ENCODE data around the gene SLC8A1.

The SLC8A1 gene

DNA sequence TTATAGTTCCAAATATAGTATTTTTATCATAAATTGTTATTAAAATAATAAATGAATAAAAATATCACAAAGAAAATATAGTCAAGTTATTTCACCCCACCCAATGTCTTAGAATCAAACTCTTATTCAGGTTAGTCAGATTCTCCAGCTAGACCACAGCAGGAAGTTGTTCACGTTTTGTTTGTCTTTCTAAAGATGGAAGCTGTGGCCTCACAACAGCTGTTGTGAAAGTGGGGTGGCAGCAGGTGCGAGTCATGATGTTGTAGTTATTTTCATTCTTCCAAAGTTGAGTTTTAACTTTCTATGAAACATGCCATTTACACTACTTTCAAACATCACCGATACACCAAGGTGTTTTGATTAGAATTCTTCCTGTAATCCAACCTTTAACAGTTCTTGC lies 272.9 kb downstream of the SLC8A1 start:
- DNase-seq: no peak

DNA sequence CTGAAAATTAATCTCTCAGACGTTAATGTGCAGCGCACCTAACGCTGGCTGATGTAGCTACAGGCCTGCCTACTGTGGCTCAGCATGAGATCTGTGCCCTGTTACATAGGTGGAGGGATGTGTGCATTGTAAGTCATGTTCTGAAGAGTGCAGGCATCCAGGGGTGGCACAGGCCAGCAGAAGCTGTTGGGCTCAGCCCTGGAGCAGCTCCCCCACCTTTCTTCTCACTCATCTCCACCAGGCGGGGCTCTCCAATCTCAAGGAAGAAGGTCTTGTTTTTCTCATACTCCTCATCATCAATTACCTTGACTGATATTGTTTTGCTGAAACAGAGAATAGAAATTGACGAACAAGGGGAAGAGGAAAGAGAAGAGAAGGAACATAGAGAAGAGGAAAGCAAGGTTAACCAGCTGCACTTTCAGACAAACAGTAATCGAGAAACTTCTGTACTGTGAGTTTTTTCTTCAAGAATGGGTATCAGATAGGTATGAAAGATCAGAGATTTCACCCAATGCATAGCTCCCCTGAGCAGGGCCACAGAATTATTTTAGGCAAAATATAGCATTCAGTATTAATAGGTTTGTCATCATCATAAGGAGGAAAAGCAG lies 273.6 kb downstream of the SLC8A1 start:
- DNase-seq: no peak

DNA sequence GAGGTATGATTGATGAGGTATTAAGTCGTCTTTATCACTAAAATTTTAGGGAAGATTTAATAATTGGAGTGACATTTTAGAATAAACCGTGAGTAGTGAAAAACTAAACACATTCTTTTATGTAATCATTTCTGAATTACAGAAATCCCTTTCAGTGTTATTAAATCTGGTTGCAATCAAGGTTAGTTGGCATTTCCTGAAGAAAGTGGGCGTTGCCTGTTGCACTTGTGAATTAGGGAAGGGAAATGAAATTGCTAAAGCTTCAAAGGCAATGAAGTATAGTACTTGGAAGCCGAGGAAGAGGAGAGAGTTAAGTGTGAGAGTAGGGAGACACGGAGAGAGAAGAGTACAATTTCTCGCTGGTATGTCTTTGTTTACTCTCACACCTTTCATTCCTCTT lies 274.5 kb downstream of the SLC8A1 start:
- DNase-seq: no peak

DNA sequence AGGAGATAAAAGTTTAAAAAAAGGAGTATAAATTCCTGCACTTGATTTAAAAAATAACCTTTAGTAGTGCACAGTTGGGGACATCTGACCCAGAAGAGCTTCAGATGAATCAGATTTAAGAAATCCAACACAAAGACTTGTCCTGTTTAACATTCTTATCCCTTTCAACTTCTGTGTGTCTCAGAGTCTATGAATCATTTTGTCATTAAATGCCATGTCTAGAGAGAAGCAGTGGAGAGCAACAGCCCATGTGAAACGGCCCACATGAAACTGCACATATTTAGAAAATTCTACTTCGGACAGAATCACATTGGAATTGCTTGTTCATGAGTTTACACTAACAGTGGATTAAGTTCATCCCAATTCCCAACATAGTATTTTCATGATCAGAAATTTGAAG lies 278.6 kb downstream of the SLC8A1 start:
- DNase-seq: no peak

DNA sequence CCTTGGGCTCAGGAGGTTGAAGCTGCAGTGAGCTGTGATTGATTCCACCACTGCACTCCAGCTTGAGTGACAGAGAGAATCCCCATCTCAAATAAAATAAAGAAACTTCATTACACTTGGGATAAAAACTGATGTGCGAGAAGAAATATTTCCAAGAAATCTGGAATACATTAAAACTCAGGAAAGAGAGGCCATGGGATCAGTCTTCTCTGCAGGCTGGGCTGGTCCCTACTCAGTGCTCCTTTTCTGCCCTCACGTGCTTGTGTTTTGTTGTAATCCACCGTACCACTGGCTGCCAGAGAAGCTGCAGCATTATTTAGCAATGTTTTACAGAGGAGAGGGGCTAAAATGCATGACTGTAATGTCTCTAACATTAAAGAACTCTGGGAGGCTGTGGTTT lies 282.0 kb downstream of the SLC8A1 start:
- DNase-seq: no peak

DNA sequence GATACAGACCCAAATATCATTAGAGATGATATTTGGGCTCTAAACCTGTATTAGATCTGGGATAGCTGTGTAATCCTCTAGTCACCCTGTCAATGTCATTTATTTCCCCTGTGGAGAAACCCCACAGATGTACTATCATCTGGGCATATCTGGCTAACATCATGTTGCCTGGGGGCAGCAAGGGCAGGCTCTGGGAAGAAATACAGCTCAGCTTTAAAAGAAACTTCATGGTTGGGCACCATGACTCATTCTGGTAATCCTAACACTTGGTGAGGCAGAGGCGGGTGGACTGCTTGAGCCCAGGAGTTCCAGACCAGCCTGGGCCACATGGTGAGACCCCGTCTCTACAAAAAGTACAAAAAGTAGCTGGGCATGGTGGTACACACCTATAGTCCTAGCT lies 282.5 kb downstream of the SLC8A1 start:
- no peak for DNase-seq

DNA sequence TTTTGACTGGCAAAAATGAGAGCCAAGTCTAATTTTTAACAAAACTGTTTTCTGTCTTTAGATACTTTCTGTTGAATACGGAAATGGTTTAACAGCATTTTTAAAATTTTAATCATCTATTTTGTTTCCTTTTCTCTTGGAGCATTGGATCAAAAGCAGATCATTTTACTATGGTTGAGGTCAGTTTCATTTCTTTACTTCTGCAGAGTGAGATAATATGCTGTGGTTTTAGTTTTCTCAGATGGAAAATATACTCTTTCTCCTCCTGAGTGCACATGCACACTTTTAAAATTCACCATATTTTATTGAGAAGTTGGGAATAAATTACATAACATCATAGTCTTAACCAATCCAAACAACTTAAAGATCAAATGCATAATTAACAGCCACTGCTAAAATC lies 283.3 kb downstream of the SLC8A1 start:
- no peak for DNase-seq

DNA sequence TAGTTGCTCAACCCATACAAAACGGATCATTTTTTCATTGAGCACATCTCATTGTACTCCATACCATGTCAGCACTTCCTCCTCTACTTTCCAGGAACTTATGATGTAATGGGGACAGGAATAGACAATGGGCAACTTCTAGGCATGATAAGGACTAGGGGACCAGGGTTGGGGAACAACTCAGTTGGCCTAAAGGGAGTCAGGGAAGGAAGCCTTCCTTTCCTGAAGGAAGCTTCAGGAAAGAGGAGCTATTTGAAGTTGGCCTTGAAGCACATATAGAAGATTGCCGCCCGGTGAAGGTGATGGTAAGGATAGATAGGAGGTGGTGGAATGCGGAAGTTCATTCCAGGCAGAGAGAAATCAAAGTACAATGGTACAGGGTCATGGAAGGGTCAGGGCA lies 283.9 kb downstream of the SLC8A1 start:
- DNase-seq: no peak

DNA sequence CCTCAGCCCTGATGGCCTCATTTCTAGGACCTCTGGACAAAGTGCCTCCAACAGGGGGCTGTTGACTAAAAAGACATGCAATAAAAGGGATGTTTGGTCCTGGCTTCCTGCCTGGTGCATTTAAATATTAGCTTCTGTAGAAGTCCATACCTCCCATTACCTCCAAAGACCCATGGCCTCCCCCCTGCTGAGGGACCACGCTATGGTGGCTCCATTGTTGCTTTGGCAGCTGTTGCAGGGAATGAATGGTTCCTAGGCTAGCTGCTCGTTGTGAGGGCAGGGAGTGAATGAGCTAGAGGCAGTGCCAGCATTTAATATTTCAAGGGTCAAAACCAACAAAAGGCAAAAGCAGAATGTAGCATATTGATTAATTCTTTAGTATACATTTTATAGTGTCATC lies 285.9 kb downstream of the SLC8A1 start:
- no peak for DNase-seq

DNA sequence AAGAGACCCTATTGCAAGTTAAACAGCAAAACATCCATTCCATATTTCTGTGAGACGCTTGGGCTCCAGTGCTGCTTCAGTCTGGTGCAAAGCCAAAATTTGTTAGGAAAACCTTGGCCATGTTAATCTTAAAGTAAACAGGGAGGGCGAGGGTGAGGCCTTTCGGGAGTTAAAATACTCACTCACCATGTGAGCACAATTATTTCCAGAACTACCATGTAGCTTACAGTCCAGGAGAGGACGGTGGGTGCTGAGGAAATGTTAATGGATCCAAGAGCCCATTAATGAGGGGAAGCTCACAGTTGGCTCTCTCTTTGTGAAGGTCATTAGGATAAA lies 286.4 kb downstream of the SLC8A1 start:
- no peak for DNase-seq

DNA sequence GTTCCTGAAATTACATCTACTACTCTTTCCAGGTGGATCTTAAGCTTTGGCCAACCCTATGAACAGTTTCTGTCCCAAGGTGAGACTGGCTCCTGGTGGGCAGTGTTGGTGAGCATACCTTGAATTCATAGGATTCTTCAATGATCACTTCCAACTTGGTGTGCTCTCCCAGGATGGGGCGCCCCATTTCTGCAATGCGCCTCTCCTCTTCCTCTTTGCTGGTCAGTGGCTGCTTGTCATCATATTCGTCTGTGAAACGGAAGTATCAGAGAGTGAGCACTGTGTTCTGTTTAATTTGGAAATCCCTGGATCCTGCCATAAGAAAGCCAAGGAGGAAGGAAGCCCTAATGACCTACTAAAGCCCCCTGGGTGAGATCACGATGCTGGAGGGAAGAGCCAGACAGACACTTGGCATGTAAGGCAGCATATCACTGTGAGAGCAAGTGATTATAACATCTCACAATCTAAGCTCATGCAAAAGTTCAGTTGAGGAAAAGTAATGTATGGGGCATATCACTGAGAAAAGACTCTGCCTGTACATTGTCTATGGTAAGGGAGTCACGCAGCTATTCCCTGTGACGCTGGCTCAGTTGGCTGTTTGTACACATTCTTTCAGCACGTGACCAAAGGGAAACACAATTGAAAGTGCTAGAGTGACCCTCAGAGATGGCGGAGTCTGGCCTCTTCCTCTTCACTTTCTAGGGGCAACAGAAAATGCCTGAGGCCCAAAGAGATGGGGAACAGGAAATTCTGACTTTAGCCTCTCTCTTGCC lies 287.0 kb downstream of the SLC8A1 start:
- no peak for DNase-seq

DNA sequence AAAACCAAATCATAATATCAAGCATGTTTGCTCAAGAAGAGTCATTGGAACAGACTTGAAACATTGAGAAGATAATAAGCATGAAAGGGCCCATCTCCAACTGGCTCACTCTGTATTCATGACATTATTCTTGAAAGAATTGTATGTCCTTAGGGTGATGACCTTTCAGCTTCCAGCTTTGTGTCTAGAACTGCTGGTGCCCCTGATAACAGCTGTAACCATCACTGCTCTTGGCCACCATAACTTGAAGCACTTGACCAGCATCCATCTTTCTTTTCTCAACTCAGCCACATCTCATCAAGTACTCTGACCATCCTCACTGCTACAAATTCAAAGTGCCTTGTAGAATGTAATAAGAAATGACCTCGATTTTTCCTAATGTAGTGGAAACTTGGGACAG lies 289.9 kb downstream of the SLC8A1 start:
- DNase-seq: no peak

DNA sequence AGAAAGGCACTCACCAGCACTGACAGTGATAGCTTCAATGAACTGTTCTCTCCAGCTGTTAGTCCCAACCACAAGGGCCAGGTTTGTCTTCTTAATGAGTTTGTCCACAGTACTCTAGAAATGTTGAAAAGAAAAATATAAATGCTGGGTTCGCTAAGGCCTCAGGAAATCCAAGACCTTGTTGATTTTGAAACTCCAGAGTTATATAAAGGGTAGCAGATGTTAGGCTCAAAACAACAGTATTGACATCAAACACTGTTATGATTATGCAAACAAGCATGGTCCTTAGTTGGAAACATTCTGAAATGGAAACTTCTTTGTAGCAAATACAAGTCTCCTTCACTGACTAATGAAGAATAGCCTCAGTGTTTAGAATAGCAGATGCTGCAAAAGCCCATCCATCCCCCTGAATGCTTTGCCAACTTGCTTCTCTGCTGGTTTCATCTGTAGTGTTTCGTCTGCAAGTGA lies 291.1 kb downstream of the SLC8A1 start:
- no peak for DNase-seq

DNA sequence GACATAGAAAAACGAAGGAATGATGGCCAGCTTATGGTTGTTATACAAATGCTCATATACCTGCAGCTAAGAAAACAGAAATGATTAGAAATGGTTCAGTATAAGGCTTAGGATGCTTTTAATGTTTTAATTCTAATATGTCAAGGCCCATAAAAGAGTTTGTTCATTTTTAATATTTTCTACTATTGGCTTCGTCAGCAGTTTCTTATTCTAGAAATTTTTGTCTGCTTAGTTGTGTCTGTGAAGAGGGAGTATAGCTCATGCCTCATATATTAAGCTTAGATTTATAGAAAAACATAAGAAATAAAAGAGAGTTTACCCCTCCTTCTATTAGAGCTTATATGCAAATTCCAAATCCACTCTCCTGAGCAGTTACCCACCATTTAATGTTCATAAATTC lies 292.6 kb downstream of the SLC8A1 start:
- no peak for DNase-seq

DNA sequence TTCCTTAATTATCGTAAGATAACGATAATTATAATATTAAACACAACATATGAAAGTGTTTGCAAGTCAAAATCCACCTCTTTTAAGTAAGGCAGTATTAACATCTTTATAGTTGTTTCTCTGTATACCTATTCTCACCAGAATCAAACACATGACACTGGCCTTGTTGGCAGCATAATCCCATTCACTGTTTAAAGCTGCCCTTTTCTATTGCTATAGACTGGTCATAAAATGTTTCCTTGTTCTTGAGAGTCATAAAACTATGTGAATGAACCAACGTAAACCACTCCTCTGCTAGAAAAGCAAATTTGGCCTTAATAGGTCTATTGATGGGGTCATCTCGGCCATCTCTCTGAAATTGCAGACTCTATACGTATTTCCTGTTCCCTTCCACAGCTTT lies 293.1 kb downstream of the SLC8A1 start:
- DNase-seq: no peak

DNA sequence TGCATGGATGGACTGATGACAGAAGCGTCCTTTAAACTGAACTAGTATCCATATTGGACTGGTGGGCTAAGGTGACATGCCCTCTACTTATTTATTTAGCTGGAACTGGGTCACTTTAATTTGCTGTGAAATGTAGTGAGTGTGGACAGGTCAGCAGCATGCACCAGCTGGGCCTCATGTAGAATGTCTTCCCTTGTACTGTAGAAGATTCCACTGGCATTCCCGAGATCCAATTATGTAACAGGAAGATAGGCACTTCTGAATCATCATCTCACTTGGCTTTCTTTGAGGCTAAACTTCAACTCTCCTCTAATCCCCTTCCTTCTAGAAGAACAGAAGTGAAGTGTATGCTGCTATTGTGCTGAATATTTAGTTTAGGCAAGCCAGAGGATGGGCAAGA lies 296.2 kb downstream of the SLC8A1 start:
- no peak for DNase-seq

DNA sequence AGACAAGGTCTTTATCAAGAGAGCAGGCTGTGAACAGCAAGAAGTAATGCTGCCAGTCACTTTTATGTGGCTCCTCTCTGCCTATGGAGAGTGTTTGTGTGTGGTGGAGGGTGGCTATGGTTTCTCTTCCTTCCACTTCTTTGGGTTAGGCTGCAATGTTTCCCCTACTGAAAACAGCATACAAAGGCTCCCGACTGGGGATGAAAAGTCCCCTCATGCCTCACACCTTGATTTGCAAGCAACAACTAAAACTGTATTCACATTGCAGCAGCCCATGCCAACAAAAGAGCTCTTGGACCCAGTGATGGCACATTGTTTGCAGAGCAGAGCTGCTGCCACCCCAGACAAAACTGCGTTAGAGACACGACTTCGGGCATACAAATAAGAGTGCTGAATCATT lies 301.6 kb downstream of the SLC8A1 start:
- no peak for DNase-seq

DNA sequence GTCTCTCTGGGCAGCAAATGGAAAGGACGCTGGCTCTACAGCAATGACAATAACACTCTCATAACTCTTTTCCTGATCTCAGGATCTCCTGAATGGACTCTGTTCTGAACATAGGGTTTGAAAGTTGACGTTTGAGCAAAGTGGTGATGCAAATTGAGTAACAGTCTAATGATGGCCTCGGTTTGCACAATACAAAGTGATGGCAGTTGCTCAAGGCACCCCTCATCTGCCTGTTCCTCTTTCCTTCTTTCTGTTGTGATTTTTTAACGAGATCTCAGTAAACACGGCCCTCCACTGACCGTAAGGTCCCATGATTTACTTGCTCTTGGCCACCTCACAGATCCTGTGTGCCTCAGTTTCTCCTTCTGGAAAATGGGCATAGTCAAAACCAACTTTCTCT lies 303.6 kb downstream of the SLC8A1 start:
- DNase-seq: no peak

DNA sequence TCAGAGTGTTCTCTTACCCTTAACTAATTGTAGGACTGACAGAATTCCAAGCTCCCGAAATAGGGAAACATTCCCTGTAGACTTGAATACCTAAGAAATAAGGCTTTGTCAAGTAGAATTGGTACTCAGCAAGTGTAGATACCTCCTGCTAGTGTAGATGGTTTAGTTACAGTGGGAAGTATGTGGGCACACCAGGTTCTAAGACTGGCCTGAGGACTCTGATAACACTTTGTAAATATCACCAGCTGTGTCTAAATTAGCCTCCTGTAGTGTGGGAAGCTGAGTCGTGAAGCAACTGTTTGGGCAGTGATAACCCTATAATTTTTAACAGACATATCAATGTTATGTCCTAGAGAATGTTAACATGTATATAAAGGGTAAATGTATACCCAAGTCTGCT lies 304.5 kb downstream of the SLC8A1 start:
- no peak for DNase-seq

DNA sequence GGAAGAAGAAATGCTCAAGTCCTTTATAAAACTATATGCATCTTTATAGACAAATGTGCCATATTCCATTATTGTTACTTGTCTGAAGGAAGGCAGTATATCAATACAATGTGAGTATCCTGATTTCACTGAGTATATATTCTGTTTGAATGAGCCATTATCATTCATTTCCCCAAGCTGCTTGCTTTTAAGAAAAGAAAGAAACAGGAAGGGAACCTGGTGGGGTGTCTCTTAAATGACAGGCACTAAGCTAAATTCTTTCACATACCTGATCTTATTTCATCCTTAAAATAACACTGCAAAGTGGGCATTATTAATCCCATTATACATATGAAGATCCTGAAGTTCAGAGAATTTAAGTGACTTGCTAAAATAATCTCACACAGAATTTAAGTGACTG lies 307.9 kb downstream of the SLC8A1 start:
- no peak for DNase-seq

DNA sequence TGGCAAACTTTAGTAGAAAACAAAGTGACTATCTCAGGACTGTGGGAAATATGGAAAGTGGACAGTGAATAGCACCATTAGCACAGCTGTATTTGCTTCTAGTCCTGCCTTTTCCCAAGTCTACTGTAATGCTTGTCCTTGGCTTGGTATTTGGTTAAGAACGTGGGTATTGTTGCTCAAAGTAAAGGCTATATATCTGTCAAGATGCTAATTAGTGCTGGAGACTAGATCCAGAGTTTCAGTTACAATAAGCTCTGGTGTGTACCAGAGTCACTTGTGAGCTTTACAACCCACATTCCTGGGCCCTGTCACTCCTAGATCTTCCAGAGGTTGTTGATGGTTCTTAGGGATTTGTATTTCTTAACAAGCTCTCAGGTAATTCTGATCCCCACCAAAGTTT lies 313.6 kb downstream of the SLC8A1 start:
- no peak for DNase-seq

DNA sequence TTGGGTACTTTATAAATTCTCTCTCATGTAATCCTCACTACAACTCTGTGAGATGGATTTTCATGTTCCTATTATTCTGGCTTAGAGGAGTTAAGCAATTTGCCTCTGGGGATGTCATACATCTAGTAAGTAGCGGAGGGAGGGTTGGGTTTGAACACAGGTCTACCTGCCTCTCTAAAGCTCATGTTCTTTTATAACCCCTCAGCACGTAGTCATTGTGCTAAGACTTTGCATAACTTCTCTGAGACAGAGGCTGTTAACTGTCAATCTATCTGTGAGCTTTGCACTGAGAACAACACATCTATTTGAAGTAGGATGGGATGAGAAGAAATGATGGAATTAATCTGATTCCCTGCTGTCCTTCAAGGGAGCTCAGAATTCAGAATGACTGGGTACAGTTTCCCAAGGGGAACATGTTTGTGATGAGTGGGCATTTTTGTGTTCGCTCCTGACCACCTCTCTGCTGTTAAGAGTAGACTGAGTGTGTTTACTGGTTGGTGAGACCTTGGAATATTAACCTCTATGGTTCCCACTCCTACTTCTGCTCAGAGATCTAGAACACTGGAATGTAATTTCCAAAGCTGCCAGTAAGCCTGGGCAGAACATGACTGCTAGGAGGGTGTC lies 320.7 kb downstream of the SLC8A1 start:
- no peak for DNase-seq

DNA sequence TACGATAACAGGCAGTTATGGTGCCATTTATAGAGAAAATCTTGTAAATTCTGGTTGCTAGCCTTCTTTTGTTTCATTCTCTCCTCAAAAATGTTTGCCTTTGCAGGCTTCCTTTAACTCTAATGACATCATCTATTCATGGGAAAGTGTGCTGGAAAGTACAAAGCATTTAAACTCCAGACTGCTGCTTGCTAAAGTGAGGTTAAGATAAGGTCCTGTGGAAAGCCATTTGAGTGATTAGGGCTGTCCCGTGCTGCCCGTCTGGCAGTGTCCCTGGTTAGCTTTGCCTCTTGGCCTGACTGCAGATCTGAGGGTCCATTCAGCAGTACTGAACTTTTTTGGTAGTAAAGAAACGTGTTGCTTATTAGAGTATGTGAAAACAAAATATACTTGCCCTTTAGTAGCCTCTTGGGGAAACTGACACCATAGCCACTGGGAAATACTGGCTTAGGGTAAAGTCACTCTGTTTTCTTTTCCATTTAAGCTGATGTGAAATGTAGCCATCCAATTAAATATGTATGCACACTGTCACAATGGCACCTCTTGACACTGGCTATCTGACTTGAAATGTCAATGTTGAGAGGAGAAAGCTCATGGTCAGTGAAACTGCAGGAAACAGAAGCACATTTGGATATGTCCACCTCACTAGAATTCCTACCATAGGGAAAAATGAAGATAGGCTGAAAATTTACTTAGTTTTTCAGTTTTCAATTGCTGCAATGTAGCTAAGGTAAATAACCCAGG lies 321.5 kb downstream of the SLC8A1 start:
- no peak for DNase-seq

DNA sequence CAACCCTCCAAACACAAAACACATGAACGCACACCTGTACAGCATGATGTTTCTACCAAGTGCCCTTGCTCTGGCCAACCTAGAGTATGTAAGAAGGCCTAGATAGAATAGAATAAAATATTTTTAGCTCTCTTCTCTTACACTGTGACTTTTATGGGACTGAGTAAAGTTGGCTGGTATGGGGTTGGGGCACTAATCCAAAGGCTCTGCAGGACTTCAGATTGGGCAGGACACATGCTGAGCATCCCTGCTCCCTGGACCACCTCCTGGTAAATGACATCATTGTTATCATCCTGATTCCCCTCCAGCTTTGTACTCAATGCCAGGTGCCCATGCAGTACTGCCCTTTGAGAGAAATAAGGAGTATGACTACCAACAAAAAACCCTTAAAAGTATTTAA lies 322.2 kb downstream of the SLC8A1 start:
- no peak for DNase-seq

Measured in NCI-H2081 treated with DMSO at 0.1 percent for 48 hours (cell line).